GM21447 (cell line): ENCODE data around the gene EMILIN3.
A peak's percentile ranks its signal among the peaks of the same experiment; 100 is the strongest.

ENCODE experiments used
- ATAC-seq: cut with Tn5 transposase; IDR thresholded peaks from one replicate; pipeline ENCODE4 v1.9.1; 2021; ENCODE audit not compliant: unreplicated experiment

Gene EMILIN3

DNA sequence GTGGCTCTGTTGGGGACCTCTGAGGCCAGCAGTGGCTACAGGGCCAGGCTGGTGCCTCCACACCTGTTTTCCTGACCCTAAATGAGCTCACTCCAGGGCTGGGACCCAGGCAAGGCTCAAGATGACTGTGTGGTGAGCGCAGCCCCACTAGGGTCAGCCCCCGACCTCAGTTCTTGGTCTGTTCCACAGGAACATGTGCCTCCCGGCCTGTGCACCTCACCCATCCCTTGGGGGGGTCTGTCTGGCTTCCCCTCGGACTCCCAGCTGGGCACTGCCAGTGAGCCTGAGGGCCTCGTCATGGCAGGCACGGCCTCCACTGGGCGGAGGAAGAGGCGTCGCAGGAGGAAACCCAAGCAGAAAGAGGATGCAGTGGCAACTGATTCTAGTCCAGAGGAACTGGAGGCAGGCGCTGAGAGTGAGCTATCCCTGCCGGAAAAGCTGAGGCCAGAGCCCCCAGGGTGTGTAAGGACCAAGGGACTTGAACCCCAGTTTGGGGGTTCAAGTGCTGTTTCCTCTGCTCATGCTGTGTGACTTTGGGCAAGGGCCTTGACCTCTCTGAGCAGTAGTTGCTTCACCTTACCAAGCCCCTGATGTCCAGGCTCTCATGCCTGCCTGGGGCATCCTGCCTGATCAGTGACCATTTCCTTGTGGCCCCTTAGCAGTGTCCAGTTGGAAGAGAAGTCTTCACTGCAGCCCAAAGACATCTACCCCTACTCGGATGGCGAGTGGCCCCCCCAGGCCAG lies 18.0 kb downstream of the EMILIN3 start:
- ATAC-seq: no peak

DNA sequence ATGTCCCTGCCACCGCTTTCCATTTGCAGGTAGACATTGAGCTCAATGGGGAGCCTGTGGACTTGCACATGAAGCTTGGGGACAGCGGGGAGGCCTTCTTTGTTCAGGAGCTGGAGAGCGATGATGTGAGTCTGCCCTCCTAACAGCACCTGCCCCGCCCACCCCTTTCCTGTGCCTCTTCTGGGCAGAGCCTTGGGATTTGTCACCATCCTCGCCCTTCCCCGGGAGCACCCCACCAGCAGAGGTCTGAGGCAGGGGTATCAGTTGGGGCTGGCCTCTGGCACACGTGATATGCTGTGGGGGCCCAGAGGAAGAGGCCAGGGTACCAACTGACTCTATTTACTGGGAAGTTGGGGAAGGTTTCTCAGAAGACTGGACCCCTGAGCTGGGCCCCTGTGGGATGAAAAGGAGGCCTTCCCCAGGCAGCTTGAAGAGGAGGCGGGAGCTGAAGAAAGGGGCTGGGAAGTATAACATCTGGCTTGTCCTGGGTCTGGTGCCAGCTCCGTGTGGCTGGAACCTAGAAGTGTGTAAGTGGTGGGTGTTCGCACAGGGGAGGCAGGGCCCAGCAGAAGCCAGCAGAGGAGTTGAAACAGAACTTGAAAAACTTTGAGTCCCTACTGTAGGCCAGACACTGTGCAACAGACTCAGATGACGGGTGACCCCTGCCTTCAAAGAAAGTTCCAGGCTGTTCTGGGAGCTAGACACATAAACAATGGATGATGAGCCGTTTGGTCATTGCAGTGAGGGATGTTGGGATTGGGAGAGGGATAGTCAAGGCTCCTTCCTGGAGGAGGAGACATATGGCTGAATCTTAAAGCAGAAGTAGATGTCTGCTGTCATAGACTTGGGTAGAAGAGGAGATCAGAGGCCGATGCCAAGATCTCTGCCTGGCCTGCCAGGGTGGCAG lies 18.8 kb downstream of the EMILIN3 start:
- no peak for ATAC-seq

DNA sequence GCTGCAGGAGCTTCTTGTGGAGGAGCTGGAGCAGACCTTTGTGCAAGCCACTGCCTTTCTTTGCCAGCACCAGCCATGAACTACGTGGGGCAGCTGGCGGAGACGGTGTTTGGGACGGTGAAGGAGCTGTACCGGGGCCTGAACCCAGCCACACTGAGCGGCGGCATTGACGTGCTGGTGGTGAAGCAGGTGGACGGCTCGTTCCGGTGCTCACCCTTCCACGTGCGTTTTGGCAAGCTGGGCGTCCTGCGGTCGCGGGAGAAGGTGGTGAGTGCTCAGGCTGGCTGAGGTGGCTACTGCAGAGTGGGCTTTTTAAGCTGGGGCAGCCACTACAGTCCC lies 20.9 kb downstream of the EMILIN3 start:
- no peak for ATAC-seq

DNA sequence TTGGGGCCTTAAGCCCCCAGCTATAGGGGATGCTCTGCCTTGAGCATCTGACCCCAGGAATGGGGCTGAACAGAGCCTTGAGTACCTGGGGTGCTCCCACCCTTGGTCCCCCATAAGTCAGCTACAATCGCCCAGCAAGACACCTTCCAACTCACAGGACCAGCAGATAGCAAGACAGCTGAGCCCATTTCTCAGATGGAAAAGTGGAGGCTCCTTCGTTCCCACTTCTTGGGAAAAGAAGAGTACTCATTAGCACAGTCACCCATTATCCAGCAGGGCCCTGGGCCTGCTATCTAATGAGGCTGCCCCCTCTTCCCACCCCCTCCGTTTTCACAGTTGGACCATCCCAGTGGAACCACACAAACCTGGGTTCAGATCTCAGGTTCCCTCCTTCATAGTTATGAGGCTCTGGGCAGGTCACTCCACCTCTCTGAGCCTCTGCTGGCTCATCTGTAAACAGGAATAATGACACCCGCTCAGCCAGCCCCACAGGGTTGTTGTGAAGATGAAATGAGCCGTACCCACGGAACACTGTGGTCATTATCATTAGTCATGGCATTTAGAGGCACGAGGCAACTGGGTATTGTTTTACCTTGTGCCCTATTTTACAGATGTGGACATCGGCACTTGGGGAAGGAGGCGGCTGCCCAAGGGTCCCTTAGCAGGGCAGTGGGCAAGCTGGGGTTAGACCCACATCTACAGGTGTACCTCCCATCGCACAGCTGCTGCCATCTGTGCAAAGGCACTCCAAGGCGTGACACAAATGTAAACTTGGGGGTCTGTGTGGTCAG lies 21.5 kb downstream of the EMILIN3 start:
- ATAC-seq: no peak

DNA sequence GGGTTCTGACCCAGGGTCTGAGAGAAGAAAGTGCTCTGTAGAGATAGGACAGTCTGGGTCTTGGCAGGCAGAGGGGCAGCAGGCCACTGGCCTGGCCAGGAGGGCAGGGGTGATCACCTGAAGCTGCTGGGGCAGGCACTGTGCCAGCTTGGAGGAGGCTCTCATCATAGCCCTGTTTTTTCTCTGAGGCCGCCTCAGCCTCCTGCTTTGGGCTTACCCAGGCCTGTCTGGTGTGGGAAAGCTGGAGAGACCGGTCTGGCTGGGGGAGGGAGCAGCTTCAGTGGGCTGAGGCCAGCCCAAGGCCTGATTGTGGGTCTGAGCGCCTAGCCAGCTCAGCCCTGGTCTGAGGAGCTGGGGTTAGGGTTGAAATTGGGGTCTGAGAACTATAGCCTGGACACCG lies 22.1 kb downstream of the EMILIN3 start:
- ATAC-seq: no peak

DNA sequence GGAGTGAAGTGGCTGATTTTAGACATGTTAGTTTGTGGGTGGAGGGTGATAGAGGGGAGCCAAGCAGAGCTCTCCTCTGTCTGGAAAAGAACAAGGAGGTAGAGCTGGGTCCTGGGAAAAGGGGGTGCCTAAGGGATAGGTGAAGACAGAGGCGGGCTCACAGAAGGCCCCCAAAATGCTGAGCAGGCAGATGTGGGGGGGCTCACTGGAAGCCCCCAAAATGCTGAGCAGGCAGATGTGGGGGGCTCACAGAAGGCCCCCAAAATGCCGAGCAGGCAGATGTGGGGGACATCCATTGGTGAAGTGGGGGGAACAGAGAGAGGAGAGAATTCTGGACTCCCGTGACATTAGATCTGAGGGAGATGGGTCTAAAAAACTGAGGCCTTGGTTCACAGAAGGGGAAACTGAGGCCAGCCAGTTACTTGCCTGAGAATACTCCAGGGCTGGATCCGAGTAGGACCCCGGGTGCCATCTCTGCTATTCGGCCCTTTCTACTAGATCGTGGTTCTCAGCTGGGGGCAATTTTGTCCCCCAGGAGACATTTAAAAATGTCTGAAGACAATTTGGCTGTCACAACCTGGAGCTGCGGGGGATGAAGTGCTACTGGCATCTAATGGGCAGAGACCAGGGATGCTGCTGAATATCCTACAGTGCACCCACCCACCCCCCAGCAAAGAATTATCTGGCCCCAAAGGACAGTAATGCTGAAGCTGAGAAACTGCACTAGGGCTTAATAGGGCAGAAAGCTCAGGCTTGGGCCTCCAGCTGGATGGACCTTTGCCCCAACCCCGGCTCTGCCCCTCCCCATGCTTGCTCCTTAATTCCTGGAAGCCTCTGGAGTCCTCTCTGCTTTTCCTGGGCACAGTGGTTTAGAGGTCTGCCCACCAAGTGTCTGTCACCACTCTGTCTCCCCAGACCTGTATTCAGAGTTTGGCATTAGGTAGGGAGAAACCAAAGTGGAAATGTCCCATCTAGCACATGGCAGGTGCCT lies 23.8 kb downstream of the EMILIN3 start:
- ATAC-seq: no peak

DNA sequence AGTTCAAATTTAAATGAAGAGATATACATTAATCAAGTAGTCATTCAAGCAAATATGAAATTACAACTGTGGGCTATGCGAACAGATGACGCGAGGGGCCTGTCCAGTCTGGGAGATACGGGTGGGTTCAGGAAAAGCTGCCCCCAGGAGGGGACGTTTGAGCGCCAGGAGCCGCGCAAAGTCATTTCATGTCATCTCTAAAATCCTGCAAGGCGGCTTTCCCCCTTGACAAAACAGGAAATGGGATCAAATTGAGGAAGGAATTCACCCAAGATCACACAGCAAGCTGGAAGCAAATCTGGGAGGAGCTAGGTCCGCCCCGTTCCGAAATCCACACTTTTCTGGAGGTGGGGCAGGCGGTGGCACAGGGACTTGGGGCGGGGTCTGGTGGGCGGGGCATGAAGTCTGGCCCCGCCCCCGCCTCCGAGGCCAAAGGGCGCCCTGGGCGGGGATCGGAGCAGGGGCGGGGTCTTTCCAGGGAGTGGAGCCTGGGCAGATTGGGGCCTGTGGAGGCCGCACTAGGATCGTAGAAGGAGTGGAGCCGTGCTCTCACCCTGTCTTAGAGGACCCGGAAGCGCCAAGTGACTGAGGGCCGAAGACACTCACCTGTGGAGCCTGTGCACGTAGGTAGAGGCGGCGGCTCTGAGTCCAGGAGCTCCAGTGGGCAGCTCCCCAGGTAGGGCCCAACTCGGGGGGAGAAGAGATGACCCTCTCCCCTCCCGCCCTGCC lies 26.1 kb downstream of the EMILIN3 start, which contains the start of gene LPIN3:
LPIN3 (plus strand) TSS at position 495 of the 729 bp plus-strand sequence. CDS start 4,983 bp downstream, outside the sequence.
- ATAC-seq: no peak

DNA sequence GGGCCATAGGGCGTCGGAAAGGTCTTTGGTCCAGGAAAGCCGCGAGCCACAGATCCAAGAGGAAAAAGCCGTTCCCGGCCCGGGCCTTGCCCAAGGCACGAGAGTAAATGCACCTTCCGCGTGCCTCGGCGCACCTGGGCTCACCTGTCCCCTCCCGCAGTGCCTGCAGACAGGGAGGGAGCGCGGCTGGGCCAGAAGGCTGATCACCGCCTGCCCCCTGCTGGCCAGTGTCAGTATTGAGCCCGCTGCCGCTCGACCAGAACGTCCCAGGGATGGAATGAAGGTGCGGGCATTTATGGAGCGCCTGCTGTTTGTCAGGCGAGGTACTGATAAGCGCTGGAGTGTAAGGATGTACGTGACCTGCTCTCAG lies 26.7 kb downstream of the EMILIN3 start:
- ATAC-seq: peak; percentile 53

DNA sequence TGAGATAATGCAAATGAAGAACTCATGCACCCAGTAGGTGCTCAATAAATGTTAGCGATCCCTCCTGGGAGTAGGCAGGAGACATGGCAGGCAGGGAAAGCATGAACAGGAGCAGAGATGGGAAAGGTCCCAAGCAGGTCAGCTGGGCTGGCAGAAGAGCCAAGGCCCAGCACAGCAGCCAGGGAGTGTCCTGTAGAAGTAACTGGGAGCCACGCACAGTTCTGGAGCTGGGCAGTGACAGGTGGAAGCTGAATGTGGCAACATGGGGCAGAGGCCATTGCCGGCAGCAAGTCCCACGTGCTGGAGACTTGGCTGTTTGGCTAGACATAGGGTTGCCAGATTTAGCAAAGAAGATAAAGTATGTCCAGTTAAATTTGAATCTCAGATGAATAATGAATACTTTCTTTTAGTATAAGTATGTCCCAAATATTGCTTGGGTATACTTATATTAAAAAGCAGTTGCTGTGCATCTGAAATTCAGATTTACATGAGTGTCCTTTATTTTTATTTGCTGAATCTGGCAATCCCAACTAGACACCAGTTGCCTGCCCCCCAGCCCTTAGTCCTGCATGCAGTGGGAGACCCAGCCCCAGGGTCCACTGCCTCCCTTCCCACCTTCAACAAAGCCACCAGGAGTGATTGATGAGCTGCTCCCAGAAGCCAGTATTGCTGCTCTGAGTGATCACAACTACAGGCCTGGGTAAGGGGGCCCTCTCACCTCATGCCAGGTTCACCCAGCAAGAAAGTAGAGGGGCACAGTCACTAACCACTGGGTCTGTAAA lies 29.7 kb downstream of the EMILIN3 start:
- no peak for ATAC-seq

DNA sequence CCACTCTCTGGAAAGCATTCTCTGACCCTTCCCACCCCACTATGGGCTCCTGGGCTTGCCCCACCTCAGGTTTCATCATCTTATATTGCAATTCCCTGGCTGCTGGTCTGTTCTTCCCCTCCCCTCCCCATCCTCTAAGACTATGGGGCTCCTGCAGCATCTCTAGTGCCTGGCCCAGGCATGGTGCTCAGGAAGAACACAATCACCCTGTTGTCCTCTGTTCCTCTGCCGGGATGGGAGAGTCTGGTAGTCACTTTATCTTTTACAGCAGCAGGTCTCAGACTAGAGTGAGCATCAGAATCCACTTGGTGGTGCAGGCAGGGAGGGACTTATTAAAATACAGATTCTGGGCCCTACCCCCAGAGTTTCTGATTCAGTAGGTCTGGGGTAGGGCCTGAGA lies 31.0 kb downstream of the EMILIN3 start:
- ATAC-seq: no peak

DNA sequence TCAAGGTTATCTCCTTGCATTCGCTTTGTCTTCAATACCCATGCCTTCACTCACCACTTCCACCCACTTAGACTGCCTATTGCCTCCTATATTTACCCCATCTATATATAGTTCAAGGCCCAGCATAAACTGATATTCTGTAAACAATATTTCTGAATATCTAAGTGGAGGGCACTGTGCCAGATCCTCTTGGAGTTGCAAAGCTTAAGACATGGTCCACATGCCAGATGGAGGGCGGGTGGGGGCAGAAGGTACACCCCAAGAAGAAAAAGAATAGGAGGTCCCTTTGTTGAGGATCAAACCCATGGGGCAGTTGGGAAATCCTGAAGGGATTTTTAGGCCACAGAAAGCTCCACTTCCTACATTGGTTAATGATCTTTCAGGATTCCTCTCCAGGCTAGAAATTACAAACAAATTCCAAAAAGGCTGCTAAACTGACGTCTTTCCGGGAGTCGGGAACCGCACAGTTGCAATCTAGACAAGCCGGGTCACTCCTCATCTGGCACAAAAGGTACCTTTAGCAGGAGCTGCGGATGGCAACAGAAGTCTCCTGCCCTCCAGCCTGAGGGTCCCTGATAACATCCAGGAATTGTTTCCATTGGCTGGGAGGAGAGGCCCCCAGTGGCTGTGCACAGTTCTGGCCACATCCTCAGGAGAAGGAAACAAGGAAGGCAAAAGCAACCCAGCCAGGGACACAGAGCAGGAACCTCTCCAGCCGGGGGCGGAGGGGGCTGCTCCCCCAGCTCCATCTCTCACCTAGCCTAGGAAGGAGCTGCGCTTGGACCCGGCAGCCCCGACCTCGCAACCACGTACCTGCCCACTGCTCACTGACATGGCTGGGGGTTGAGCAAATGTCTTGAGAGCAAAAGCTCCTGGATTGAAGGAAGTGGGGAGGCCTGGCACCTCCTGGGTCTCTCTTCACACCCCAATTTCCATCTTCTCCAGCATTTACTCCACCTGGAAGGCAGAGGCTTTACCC lies 31.9 kb downstream of the EMILIN3 start:
- ATAC-seq: no peak

DNA sequence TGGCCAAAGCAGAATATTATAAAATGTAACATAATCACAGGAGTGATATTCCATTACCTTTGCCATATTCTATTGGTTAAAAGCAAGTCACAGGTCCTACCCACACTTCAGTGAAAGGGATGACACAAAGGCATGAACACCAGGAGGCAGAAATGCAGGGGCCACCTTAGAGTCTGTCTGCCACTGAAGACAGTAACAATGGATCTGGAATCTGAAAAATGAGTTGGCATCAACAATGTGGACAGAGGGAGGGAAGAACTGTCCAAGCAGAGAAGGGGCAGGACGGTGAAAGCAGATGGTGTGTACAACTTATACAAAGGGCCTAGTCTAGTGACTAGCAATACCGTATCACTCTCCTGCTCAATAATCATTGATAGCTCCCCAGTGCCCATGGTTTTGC lies 32.6 kb downstream of the EMILIN3 start:
- no peak for ATAC-seq

DNA sequence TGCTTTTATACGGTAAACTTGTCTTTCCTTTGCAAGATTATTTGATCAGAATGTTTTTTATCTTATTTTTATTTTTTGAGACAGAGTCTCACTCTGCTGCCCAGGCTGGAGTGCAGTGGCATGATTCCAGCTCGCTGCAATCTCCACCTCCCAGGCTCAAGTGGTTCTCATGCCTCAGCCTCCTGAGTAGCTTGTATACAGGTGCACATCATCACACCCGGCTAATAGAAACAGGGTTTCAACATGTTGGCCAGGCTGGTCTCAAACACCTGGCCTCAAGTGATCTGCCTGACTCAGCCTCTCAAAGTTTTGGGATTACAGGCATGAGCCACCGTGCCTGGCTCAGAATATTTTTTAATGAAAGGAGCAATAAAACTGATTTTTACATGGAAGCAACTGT lies 34.9 kb downstream of the EMILIN3 start:
- no peak for ATAC-seq

DNA sequence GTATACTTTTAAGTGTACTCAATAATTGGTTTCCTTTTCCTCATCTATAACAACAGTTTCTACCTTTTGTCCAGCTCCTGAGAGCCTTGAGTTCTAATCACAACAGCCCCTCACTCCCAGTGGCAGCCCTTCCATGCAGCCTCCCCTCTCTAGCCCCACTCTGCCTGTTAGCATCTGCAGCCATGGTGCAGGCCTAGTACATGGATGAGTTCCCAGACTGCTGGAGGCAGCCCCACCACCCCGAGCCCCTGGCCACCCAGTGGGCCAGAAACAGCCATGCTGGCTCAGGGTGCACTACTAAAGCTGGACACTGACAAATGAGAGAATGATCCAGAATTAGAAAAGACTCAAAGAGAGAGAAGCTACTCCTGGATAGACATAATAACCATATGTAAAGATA lies 35.7 kb downstream of the EMILIN3 start:
- ATAC-seq: no peak

DNA sequence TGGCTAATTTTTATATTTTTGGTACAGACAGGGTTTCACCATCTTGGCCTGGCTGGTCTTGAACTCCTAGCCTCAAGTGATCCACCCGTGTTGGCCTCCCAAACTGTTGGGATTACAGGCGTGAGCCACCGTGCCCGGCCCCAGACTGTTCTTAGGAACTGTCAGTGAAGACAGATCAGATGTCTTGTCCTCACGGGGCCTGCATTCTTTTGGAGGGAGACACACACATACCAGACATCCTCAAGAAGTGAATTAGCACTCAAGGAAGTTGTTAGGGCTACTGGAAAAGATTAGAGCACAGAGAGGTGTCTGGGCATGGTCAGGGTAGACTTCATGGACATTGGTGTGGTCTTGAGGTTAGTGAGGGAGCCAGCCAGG lies 36.3 kb downstream of the EMILIN3 start:
- ATAC-seq: no peak

DNA sequence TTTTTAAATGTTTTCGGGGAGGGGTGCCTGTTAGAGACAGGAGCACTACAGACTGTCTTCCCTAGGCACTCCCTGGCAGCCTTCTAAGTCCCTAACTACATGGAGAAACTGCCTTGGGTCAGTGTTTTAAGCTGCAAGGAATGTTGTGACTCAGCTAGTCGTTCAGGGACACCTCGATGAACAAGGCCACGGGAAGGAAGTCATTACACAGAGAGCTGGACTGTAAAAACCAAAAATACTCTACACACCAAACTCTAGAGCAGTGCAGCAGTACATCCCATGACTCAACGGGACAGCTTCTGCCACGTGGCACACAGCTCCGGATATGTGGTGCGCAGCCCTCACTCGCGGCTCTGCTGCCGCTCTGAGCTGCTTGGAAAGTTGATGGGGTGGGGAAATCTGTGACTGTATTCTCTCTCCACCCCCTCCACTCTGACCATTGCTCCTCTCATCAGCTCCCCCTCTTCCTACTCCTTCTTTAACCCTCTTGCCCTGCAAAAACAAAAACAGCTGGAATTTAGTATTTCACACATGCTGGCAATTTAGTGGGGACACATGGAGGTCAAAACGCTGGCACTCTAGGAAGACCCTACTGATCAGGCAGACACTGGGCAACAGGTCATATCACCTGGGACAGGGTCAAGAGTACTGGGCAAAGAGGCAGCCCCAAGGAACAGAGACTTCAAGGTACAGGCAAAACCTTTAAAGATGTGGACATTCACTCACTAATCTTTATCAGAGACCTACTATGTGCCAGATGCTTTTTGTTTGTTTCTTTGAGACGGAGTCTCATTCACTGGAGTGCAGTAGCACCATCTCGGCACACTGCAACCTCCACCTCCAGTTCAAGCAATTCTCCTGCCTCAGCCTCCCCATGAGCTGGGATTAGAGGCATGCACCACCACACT lies 36.9 kb downstream of the EMILIN3 start:
- ATAC-seq: peak; percentile 88

DNA sequence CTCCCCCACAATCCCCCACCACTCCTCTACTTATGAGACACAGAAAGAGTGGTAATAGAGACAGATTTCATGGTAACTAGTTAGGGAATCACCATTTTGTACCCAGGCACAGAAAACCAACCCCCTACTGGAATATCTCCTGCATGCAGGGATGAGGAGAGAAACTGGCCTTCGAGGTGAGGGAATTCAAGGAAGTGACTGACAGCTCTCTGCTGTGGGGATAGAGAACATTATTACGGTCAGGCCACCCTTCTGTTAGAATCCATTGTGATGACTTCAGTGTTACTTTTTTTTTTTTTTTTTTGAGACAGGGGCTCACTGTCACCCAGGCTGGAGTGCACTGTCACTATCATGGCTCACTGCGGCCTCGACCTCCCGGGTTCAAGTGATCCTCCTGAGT lies 39.4 kb downstream of the EMILIN3 start:
- ATAC-seq: no peak
